ENCODE data around the gene TSBP1. TPM values are rescaled to one million over a fixed set of nuclear protein-coding genes. Genes with fewer than 3 reads are reported as not detected.
A peak's percentile ranks its signal among the peaks of the same experiment; 100 is the strongest.

TSBP1 gene
- total RNA-seq, 1 experiment from 2014 or later: not detected

GRCh38 chr6:32375739-32376529 lies 4.2 kb upstream of the TSBP1 start:
- Histone ChIP-seq H3K27me3 (replicated peaks; ENCODE audit: insufficient read depth, low read depth, low read length, poor library complexity) (no peaks in the 10 kb centered on the region), H3K4me1 (ENCODE audit: insufficient read depth, low read length, poor library complexity, severe bottlenecking) (peaks cover 5% of the 10 kb centered on the region), H3K4me3 (ENCODE audit: low read depth, low read length, poor library complexity, severe bottlenecking) (no peak overlapping the region), H3K36me3 (ENCODE audit: insufficient read depth, low read length, poor library complexity, severe bottlenecking) (no peaks in the 10 kb centered on the region), H3K27ac (ENCODE audit: low read depth, low read length, poor library complexity, severe bottlenecking) (no peak overlapping the region), H3K9me3 (ENCODE audit: low read depth, low read length, poor library complexity, severe bottlenecking) (no peaks in the 10 kb centered on the region)
- no TSS peak for BruUV-seq (replicated peaks)
- CTCF ChIA-PET: no interaction called here
- no peak for DNase-seq (ENCODE audit: low spot score)
- intact Hi-C loops (cut with micrococcal nuclease; ENCODE audit: unreplicated experiment): no loop called here
- POLR2A ChIA-PET (ENCODE audit: low non-redundant PET): no interaction called here
- TF ChIP-seq EZH2 (IDR thresholded peaks at IDR 0.05; ENCODE audit: borderline replicate concordance, low read depth, low read length, poor library complexity, severe bottlenecking) (no peak), CTCF (conservative IDR thresholded peaks at IDR 0.05; ENCODE audit: low read depth, low read length) (no peak)

- peak; percentile 45 for DNase-seq (ENCODE audit: low spot score)
- BruUV-seq (replicated peaks): no TSS peak
- ChIA-PET POLR2A (ENCODE audit: low non-redundant PET) (no interaction called here), CTCF (interaction anchor here (0.7 kb wide), 1 partner anchor 211 kb away, joined by 3 read pairs; no protein-coding TSS in a partner anchor)
- Histone ChIP-seq H3K4me3 (ENCODE audit: low read depth, low read length, poor library complexity, severe bottlenecking) (no peak overlapping the region), H3K36me3 (ENCODE audit: insufficient read depth, low read length, poor library complexity, severe bottlenecking) (no peaks in the 10 kb centered on the region), H3K27ac (ENCODE audit: low read depth, low read length, poor library complexity, severe bottlenecking) (no peak overlapping the region), H3K4me1 (ENCODE audit: insufficient read depth, low read length, poor library complexity, severe bottlenecking) (peaks cover 5% of the 10 kb centered on the region), H3K9me3 (ENCODE audit: low read depth, low read length, poor library complexity, severe bottlenecking) (no peaks in the 10 kb centered on the region), H3K27me3 (replicated peaks; ENCODE audit: insufficient read depth, low read depth, low read length, poor library complexity) (no peaks in the 10 kb centered on the region)
- intact Hi-C loops (cut with micrococcal nuclease; ENCODE audit: unreplicated experiment): no loop called here
- TF ChIP-seq EZH2 (IDR thresholded peaks at IDR 0.05; ENCODE audit: borderline replicate concordance, low read depth, low read length, poor library complexity, severe bottlenecking) (no peak), CTCF (conservative IDR thresholded peaks at IDR 0.05; ENCODE audit: low read depth, low read length) (no peak)
Measured at GRCh38 chr6:32371229-32371628, 474 bp downstream of the TSBP1 start.

GRCh38 chr6:32370505-32370904 lies 1.2 kb downstream of the TSBP1 start:
- BruUV-seq (replicated peaks): no TSS peak
- TF ChIP-seq CTCF (conservative IDR thresholded peaks at IDR 0.05; ENCODE audit: low read depth, low read length) (no peak), EZH2 (IDR thresholded peaks at IDR 0.05; ENCODE audit: borderline replicate concordance, low read depth, low read length, poor library complexity, severe bottlenecking) (no peak)
- intact Hi-C loops (cut with micrococcal nuclease; ENCODE audit: unreplicated experiment): no loop called here

More at GRCh38 chr6:32370505-32370904, 1.2 kb downstream of the TSBP1 start:
- no peak overlapping the region for H3K27ac ChIP-seq (ENCODE audit: low read depth, low read length, poor library complexity, severe bottlenecking)
- no peaks in the 10 kb centered on the region for H3K36me3 ChIP-seq (ENCODE audit: insufficient read depth, low read length, poor library complexity, severe bottlenecking)
- H3K9me3 ChIP-seq (ENCODE audit: low read depth, low read length, poor library complexity, severe bottlenecking): no peaks in the 10 kb centered on the region
- H3K27me3 ChIP-seq (replicated peaks; ENCODE audit: insufficient read depth, low read depth, low read length, poor library complexity): no peaks in the 10 kb centered on the region
- H3K4me1 ChIP-seq (ENCODE audit: insufficient read depth, low read length, poor library complexity, severe bottlenecking): peaks cover 5% of the 10 kb centered on the region
- no peak for DNase-seq (ENCODE audit: low spot score)
- no peak overlapping the region for H3K4me3 ChIP-seq (ENCODE audit: low read depth, low read length, poor library complexity, severe bottlenecking)
- ChIA-PET POLR2A (ENCODE audit: low non-redundant PET) (no interaction called here), CTCF (interaction anchor here (0.6 kb wide), 1 partner anchor 33 kb away, joined by 3 read pairs; no protein-coding TSS in a partner anchor)

Measured in A673 (cell line).